ENCODE results near the gene LIN52.

LIN52 gene

DNA sequence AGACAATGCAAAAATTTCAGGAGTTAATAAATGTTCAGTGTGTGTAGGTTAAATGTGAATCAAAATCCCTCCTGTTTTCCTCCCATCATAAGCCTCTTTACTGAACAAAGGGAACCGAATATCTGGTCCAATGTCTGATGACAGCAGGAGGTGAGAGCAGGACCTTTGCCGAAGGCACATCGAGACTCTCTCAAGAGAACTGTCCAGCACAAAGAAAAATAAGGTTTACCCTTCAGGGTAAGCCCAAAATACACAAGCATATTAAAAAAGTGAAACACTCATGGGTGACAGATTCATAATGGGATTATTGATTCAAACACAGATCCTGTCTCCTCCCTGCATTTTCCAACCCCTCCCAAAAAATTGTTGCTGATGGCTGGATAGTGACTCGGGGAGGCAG, 150.3 kb downstream of the LIN52 start:
- Histone ChIP-seq H3K9ac (ENCODE audit: low read length) (no peak overlapping the region), H3K27ac (ENCODE audit: low read length) (no peak overlapping the region), H3K4me3 (ENCODE audit: low read length) (no peak overlapping the region), H2AFZ (ENCODE audit: low read length) (no peak overlapping the region), H4K20me1 (ENCODE audit: insufficient read depth, low read length) (no peaks in the 10 kb centered on the region), H3K27me3 (replicated peaks; ENCODE audit: insufficient read depth, low read length) (peaks cover 5% of the 10 kb centered on the region), H3K4me2 (ENCODE audit: low read depth, low read length) (no peak overlapping the region), H3K9me3 (replicated peaks; ENCODE audit: insufficient read depth, low read length) (no peaks in the 10 kb centered on the region), H3K79me2 (ENCODE audit: low read length) (no peaks in the 10 kb centered on the region), H3F3A (ENCODE audit: insufficient read depth, low read length) (no peaks in the 10 kb centered on the region), H3K9me2 (replicated peaks; ENCODE audit: insufficient read depth, low read length) (no peaks in the 10 kb centered on the region), H3K36me3 (replicated peaks; ENCODE audit: insufficient read depth, low read length) (no peaks in the 10 kb centered on the region), H3K4me1 (ENCODE audit: low read length) (no peaks in the 10 kb centered on the region)
- DNase-seq: no peak
- no peak for TF ChIP-seq EZH2phosphoT487 (IDR thresholded peaks at IDR 0.05; ENCODE audit: low read length)

- H3K79me2 ChIP-seq (ENCODE audit: low read length): no peaks in the 10 kb centered on the region
- no peak overlapping the region for H3K9ac ChIP-seq (ENCODE audit: low read length)
- H3F3A ChIP-seq (ENCODE audit: insufficient read depth, low read length): no peaks in the 10 kb centered on the region
- H3K36me3 ChIP-seq (replicated peaks; ENCODE audit: insufficient read depth, low read length): no peaks in the 10 kb centered on the region
- no peaks in the 10 kb centered on the region for H3K4me1 ChIP-seq (ENCODE audit: low read length)
- no peaks in the 10 kb centered on the region for H3K9me2 ChIP-seq (replicated peaks; ENCODE audit: insufficient read depth, low read length)
- TF ChIP-seq EZH2 (optimal IDR thresholded peaks at IDR 0.05; ENCODE audit: low read depth, low read length) (no peak), EZH2phosphoT487 (IDR thresholded peaks at IDR 0.05; ENCODE audit: low read length) (no peak), CTCF (IDR thresholded peaks at IDR 0.05; ENCODE audit: low read length) (no peak)
- H3K27ac ChIP-seq (ENCODE audit: low read length): no peak overlapping the region
- H3K9me3 ChIP-seq (replicated peaks; ENCODE audit: insufficient read depth, low read length): no peaks in the 10 kb centered on the region
- H3K27me3 ChIP-seq (replicated peaks; ENCODE audit: insufficient read depth, low read length): peaks cover 29% of the 10 kb centered on the region
- no peaks in the 10 kb centered on the region for H4K20me1 ChIP-seq (ENCODE audit: insufficient read depth, low read length)
- no peak overlapping the region for H3K4me3 ChIP-seq (ENCODE audit: low read length)
- H2AFZ ChIP-seq (ENCODE audit: low read length): no peak overlapping the region
- H3K4me2 ChIP-seq (ENCODE audit: low read depth, low read length): no peak overlapping the region
- no peak for DNase-seq
Observed at GRCh38 chr14:74237441-74237840, 152.7 kb downstream of the LIN52 start.

DNA sequence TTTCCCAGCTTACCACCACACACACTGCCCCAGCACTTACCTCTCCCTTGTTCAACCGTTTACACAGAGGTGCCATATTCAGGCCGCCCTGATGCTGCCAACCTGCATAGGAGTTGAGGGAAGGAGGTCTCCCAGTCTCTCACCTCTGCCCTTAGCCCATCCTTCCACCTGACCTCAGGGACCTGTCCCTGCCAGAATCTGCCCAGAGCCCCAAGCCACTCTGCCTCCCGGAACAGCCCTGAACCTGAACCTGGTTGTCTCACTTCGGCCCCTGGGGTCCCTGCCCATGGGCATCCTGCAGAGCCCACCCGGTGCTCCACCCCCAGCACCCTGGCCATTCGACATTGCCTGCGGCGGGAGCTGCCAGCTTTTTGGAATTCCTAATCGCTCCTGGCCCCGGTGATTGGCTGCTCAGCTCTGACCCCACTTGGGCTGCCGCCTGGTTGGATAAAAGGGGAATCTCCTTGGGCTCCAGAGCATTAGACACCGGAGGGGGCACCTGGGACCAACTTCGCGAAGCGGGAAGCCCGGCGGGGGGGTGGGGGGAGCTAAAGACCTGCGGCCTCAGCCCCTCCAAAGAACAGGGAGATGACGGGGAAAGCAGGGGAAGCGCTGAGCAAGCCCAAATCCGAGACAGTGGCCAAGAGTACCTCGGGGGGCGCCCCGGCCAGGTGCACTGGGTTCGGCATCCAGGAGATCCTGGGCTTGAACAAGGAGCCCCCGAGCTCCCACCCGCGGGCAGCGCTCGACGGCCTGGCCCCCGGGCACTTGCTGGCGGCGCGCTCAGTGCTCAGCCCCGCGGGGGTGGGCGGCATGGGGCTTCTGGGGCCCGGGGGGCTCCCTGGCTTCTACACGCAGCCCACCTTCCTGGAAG, 154.5 kb downstream of the LIN52 start, which contains the start of gene VSX2:
Gene VSX2 (plus strand): TSS at position 476 of the 874 bp plus-strand sequence. CDS start 113 bp downstream, at position 589.
- Histone ChIP-seq H3K27me3 (replicated peaks; ENCODE audit: insufficient read depth, low read length) (peaks cover 33% of the 10 kb centered on the region), H3K4me3 (ENCODE audit: low read length) (no peak within 1 kb of the TSS)
- no peak for DNase-seq

More for the DNA sequence above, 154.5 kb downstream of the LIN52 start, which contains the start of gene VSX2:
- no peak within 1 kb of the TSS for H3K4me2 ChIP-seq (ENCODE audit: low read depth, low read length)
- TF ChIP-seq EZH2phosphoT487 (IDR thresholded peaks at IDR 0.05; ENCODE audit: low read length) (no peak), EZH2 (optimal IDR thresholded peaks at IDR 0.05; ENCODE audit: low read depth, low read length) (no peak), CTCF (IDR thresholded peaks at IDR 0.05; ENCODE audit: low read length) (no peak)
- H3K9me3 ChIP-seq (replicated peaks; ENCODE audit: insufficient read depth, low read length): no peaks in the 10 kb centered on the region
- H2AFZ ChIP-seq (ENCODE audit: low read length): no peak within 1 kb of the TSS
- no peak within 1 kb of the TSS for H3K27ac ChIP-seq (ENCODE audit: low read length)
- no peaks in the 10 kb centered on the region for H3K79me2 ChIP-seq (ENCODE audit: low read length)
- no peak within 1 kb of the TSS for H3K9ac ChIP-seq (ENCODE audit: low read length)
- H4K20me1 ChIP-seq (ENCODE audit: insufficient read depth, low read length): no peaks in the 10 kb centered on the region
- H3K9me2 ChIP-seq (replicated peaks; ENCODE audit: insufficient read depth, low read length): no peaks in the 10 kb centered on the region
- no peaks in the 10 kb centered on the region for H3K4me1 ChIP-seq (ENCODE audit: low read length)
- no peaks in the 10 kb centered on the region for H3K36me3 ChIP-seq (replicated peaks; ENCODE audit: insufficient read depth, low read length)
- no peaks in the 10 kb centered on the region for H3F3A ChIP-seq (ENCODE audit: insufficient read depth, low read length)

Measured in MM.1S (cell line).